ENCODE measurements around the gene OXLD1. TPM values are rescaled to one million over a fixed set of nuclear protein-coding genes. Genes with fewer than 3 reads are reported as not detected.
"Not testable (repeated sequence)": the region's sequence is repeated elsewhere in the genome, so short reads cannot be mapped to it uniquely, and the experiment has no call there.

Gene OXLD1
- total RNA-seq, 2 experiments from 2014 or later, result 43.6 to 49.9 TPM

DNA sequence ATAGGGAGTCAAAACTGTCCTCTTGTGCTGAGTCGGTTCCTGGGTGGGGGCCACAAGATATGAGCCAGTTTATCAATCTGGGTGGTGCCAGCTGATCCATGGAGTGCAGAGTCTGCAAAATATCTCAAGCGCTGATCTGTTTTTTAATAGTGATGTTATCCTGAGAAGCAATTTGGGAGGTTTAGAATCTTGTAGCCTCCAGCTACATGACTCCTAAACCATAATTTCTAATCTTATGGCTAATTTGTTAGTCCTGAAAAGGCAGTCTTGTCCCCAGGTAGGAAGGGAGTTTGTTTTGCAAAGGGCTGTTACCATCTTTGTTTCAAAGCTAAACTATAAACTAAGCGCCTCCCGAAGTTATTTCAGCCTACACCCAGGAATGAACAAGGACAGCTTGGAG lies 27.7 kb downstream of the OXLD1 start:
- no peaks in the 10 kb centered on the region for H3K36me3 Mint-ChIP-seq (ENCODE audit: low read depth)
- ChIA-PET POLR2A (no interaction called here), CTCF (interaction anchor here (0.6 kb wide), 2 partner anchors 69 to 382 kb away, joined by 3 read pairs; no protein-coding TSS in a partner anchor)
- DNase-seq, result no peak
- H3K4me3 Mint-ChIP-seq, result peak overlapping the region; percentile 0
- no peaks in the 10 kb centered on the region for H3K27me3 Mint-ChIP-seq
- H3K4me1 Mint-ChIP-seq, result peaks cover 21% of the 10 kb centered on the region
- H3K9me3 Mint-ChIP-seq, result no peaks in the 10 kb centered on the region
- no peak overlapping the region for H3K27ac Mint-ChIP-seq

DNA sequence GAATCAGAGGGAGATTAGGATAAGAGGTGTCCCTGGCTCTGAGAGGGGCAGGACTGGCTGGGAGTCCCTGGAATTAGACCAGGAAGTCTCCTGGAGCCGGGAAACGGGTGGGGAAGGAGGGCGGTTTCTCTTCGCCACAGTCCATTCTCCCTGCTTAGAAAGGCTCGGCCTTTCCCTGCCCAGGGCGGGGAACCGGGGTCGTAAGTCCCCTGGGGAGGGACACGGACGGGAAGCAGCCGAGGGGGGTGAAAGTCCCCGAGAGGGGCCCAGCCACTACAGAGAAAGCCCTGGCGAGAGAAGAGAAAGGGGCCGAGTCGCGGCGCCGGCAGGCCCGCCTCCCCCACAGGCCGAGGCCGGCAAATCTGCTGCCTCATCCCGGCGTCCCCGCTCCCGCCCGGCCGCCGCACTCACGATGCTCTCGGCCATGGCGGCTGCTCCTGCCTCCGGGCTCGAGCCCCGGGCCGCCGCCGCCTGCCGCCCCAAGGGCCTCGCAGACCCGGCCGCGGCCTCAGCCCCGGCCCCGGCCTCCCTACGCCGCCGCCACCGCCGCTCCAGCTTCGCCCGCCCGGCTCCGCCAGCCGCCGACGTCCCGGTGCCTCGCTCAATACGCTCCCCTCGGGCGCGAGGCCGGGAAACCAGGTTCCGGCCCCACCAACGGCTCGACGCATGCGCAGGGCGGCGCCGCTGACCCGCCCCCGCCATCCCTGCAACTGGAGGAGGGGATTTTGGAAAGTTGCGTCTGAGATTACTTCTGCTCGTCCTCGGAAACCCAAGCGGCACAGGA lies 29.7 kb downstream of the OXLD1 start, which contains the start of the genes NPLOC4 and TSPAN10:
Gene NPLOC4 (minus strand): TSS at position 608 of the 784 bp plus-strand sequence. CDS start 182 bp downstream, at position 426.
Gene TSPAN10 (plus strand): TSS at position 692 of the 784 bp plus-strand sequence. CDS start 5,217 bp downstream, outside the sequence.
- H3K4me3 Mint-ChIP-seq, result peak within 1 kb of the TSS; percentile 98
- ChIA-PET CTCF (interaction anchor here (1.2 kb wide), 1 partner anchor 48 kb away, joined by 3 read pairs; no protein-coding TSS in a partner anchor), POLR2A (interaction anchor here (0.6 kb wide), 1 partner anchor 20 kb away, joined by 5 read pairs; no protein-coding TSS in a partner anchor)
- H3K4me1 Mint-ChIP-seq, result peaks cover 25% of the 10 kb centered on the region
- no peaks in the 10 kb centered on the region for H3K9me3 Mint-ChIP-seq
- H3K27me3 Mint-ChIP-seq, result no peaks in the 10 kb centered on the region
- peak; percentile 79 for DNase-seq
- peak within 1 kb of the TSS; percentile 88 for H3K27ac Mint-ChIP-seq
- H3K36me3 Mint-ChIP-seq (ENCODE audit: low read depth), result peaks cover 4% of the 10 kb centered on the region

DNA sequence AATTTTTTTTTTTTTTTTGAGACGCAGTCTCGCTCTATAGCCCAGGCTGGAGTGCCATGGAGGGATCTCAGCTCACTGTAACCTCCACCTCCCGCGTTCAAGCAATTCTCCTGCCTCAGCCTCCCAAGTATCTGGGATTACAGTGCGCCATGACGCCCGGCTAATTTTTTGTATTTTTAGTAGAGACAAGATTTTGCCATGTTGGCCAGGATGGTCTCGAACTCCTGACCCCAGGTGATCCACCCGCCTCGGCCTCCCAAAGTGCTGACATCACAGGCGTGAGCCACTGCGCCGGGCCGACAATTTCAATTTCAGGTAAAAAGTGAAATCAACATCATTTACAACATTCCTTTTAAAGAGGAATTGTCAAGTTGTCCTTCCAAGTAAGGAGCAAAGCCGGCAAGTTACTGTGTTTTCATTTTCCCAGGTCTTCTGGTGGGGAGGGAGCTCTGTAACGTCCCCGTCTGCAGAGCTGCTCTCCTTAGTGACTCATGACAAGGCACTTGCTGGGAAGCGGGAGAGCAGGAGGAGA lies 30.4 kb downstream of the OXLD1 start:
- Mint-ChIP-seq H3K27me3 (no peaks in the 10 kb centered on the region), H3K4me3 (peak overlapping the region; percentile 98), H3K36me3 (ENCODE audit: low read depth) (peaks cover 6% of the 10 kb centered on the region), H3K27ac (peak overlapping the region; percentile 88), H3K4me1 (peaks cover 30% of the 10 kb centered on the region), H3K9me3 (no peaks in the 10 kb centered on the region)
- ChIA-PET CTCF (no interaction called here), POLR2A (interaction anchor here (0.6 kb wide), 1 partner anchor 21 kb away, joined by 5 read pairs; no protein-coding TSS in a partner anchor)
- no peak for DNase-seq

DNA sequence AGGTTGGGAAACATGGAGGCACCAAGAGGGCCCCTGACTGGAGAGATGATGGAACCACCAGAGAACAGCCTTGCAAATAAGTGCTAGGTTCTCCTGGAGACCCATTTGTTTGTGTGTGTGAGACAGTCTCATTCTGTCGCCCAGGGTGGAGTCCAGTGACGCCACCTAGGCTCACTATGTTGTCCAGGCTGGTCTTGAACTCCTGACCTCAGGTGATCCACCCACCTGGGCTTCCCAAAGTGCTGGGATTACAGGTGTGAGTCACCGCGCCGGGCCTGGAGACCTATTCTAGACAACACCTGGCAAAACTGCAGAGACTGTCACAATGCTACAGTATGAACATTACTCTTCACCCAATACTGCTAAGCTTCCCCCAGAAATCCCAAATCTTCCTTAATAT lies 31.0 kb downstream of the OXLD1 start:
- CTCF ChIA-PET, result no interaction called here
- peaks cover 6% of the 10 kb centered on the region for H3K36me3 Mint-ChIP-seq (ENCODE audit: low read depth)

DNA sequence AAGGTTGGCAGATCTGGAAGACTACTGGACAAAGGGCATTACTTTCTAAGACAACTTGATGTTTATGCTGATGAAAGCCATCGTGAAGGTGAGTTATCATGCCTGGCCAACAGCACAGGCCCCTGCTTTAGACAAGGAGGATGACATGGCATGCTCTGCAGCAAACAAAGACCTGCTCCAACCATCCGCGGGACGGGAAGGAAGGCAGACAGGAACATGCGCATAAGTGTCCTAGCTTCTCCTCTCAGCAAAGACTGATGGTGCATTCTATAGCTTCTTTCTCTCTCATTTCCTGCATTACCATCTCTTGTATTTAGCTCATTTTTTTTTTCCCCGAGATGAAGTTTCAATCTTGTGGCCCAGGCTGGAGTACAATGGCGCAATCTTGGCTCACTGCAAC lies 34.9 kb downstream of the OXLD1 start:
- POLR2A ChIA-PET, result no interaction called here
- CTCF ChIA-PET, result interaction anchor here (0.7 to 1.9 kb wide), 4 partner anchors 11 to 640 kb away, joined by 3 to 4 read pairs (median 3); no protein-coding TSS in a partner anchor

More for the DNA sequence above, 31.0 kb downstream of the OXLD1 start:
- peak overlapping the region; percentile 88 for H3K27ac Mint-ChIP-seq
- H3K9me3 Mint-ChIP-seq, result no peaks in the 10 kb centered on the region
- POLR2A ChIA-PET, result no interaction called here
- no peak for DNase-seq
- H3K4me1 Mint-ChIP-seq, result peaks cover 30% of the 10 kb centered on the region
- peak overlapping the region; percentile 98 for H3K4me3 Mint-ChIP-seq
- H3K27me3 Mint-ChIP-seq, result no peaks in the 10 kb centered on the region

DNA sequence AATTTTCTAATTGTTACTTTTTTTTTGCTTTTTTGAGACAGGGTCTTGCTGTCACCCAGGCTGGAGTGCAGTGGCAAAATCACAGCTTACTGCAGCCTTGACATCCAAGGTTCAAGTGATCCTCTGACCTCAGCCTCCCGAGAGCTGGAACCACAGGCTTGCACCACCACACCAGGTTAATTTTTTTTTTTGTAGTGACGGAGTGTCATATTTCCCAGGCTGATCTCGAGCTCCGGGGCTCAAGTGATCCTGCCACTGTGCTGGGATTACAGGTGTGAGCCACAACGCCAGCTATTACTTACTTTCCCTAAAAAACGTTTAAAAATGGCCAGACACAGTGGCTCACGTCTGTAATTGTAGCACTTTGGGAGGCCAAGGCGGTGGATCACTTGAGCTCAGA lies 36.1 kb downstream of the OXLD1 start:
- CTCF ChIA-PET, result interaction anchor here (0.9 to 1.9 kb wide), 3 partner anchors 10 to 391 kb away, joined by 3 to 4 read pairs (median 3); no protein-coding TSS in a partner anchor

More for the DNA sequence above, 34.9 kb downstream of the OXLD1 start:
- Mint-ChIP-seq H3K27ac (peak overlapping the region; percentile 62), H3K4me1 (peaks cover 27% of the 10 kb centered on the region), H3K36me3 (ENCODE audit: low read depth) (peaks cover 29% of the 10 kb centered on the region), H3K4me3 (no peak overlapping the region), H3K9me3 (no peaks in the 10 kb centered on the region), H3K27me3 (no peaks in the 10 kb centered on the region)
- no peak for DNase-seq

DNA sequence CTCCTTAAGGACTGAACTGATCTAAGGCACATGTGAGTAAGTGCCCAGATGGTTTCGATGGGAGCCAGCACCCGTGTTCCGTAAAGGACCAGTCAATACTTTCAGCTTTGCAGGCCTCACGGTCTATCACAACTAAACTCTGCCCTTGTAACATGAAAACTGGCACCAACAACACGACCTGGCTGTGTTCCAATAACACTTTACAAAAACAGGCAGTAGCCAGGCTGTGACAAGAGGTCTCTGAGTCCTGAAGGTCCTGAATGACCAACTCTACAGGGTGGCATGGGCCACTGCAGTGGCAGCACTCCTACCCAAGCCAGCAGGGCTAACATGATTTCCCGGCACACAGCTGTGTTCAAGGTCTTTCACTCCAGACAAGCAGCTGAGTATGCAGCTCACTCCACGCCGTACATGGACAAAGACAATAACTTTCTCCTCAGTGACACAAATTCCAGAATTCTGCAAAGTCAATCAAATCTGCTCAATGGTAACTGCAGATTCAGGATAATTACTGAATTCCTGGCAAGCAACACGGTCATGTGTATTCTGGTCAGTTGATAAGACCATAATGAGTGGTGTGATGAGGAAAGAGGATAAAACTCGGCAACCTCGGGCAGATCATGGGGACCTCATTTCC lies 44.8 kb downstream of the OXLD1 start:
- POLR2A ChIA-PET, result no interaction called here
- Mint-ChIP-seq H3K9me3 (peaks cover 3% of the 10 kb centered on the region), H3K36me3 (ENCODE audit: low read depth) (peaks cover 50% of the 10 kb centered on the region), H3K27me3 (no peaks in the 10 kb centered on the region), H3K27ac (no peak overlapping the region), H3K4me3 (no peak overlapping the region), H3K4me1 (peaks cover 2% of the 10 kb centered on the region)
- no peak for DNase-seq
- CTCF ChIA-PET, result interaction anchor here (1.0 kb wide), 1 partner anchor 42 kb away, joined by 3 read pairs; no protein-coding TSS in a partner anchor

More for the DNA sequence above, 36.1 kb downstream of the OXLD1 start:
- no peaks in the 10 kb centered on the region for H3K27me3 Mint-ChIP-seq
- no peak for DNase-seq
- H3K9me3 Mint-ChIP-seq, result peaks cover 2% of the 10 kb centered on the region
- no peak overlapping the region for H3K4me3 Mint-ChIP-seq
- no peak overlapping the region for H3K27ac Mint-ChIP-seq
- POLR2A ChIA-PET, result no interaction called here
- H3K4me1 Mint-ChIP-seq, result peaks cover 16% of the 10 kb centered on the region
- H3K36me3 Mint-ChIP-seq (ENCODE audit: low read depth), result peaks cover 39% of the 10 kb centered on the region

DNA sequence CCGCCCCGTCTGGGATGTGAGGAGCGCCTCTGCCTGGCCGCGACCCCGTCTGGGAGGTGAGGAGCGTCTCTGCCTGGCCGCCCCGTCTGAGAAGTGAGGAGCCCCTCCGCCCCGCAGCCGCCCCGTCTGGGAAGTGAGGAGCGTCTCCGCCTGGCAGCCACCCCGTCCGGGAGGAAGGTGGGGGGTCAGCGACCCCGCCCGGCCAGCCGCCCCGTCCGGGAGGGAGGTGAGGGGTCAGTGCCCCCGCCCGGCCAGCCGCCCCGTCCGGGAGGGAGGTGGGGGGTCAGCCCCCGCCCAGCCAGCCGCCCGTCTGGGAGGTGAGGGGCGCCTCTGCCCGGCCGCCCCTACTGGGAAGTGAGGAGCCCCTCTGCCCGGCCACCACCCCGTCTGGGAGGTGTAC lies 48.1 kb downstream of the OXLD1 start:
- H3K4me3 Mint-ChIP-seq, CTCF ChIA-PET: not testable (repeated sequence)

DNA sequence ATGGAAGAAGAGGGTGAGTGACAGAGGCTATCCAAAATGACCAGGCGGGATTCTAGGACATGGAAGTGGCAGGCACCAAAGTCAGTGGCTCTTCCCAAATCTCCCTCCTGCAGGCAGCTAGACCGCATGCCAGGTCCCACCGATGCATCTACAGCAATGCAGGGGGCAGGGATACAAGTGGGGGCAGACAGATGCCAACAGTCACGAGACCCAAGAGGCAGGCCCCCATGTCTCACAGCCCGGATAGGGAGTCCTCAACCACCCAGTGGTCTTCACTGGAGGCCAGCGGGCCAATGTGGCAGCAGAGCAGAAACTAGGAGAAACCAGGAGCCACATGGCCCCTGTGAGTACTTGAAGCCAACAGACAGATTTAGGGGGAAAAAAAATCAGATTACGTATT lies 49.5 kb downstream of the OXLD1 start:
- Mint-ChIP-seq H3K27ac (no peak overlapping the region), H3K9me3 (no peaks in the 10 kb centered on the region), H3K4me1 (peaks cover 15% of the 10 kb centered on the region), H3K36me3 (ENCODE audit: low read depth) (peaks cover 46% of the 10 kb centered on the region), H3K4me3 (no peak overlapping the region), H3K27me3 (no peaks in the 10 kb centered on the region)
- POLR2A ChIA-PET, result no interaction called here
- no peak for DNase-seq
- CTCF ChIA-PET, result no interaction called here

More for the DNA sequence above, 48.1 kb downstream of the OXLD1 start:
- H3K27me3 Mint-ChIP-seq, POLR2A ChIA-PET, H3K27ac Mint-ChIP-seq, DNase-seq, H3K9me3 Mint-ChIP-seq: not testable (repeated sequence)
- peaks cover 15% of the 10 kb centered on the region for H3K4me1 Mint-ChIP-seq
- peaks cover 35% of the 10 kb centered on the region for H3K36me3 Mint-ChIP-seq (ENCODE audit: low read depth)

DNA sequence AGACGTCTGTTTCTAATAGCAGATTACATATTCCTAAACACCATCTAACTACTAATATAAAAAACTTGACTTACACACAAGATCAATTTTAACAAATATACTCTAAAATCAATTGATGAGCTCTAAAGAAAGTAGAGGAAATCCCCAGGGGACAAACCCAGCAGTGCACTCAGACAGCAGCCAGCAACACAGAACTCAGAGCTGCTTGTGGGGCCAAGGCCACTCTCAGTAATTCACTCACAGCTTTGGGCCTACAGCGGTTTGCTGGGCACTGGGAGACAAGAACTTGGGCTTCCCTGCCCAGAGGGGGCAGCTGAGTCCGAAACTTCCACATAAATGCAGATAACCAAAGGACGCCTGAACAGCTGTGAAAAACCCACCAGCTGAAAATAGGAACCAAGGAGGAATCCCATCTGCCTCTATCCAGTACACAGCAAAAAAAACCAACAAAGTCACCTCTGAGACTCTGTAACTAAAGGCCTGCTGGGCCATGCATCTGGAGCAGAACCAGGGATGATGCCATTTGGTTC lies 50.9 kb downstream of the OXLD1 start:
- ChIA-PET CTCF (interaction anchor here (0.7 to 1.3 kb wide), 4 partner anchors 15 to 521 kb away, joined by 3 to 5 read pairs (median 3); no protein-coding TSS in a partner anchor), POLR2A (no interaction called here)
- Mint-ChIP-seq H3K27ac (peak overlapping the region; percentile 54), H3K36me3 (ENCODE audit: low read depth) (peaks cover 37% of the 10 kb centered on the region), H3K4me3 (no peak overlapping the region), H3K9me3 (no peaks in the 10 kb centered on the region), H3K27me3 (no peaks in the 10 kb centered on the region), H3K4me1 (peaks cover 13% of the 10 kb centered on the region)
- no peak for DNase-seq
